Upper lobe of left lung (tissue), 6 donors: ENCODE data around the gene TMX1. TPM values are rescaled to one million over a fixed set of nuclear protein-coding genes. Genes with fewer than 3 reads are reported as not detected.

Experiments
- ATAC-seq, 2 donors: fragments of 200-7000 bp; cut with Tn5 transposase; one replicate each; pipeline ENCODE4 v1.9.1; 2022; ENCODE audit warnings: mild to moderate bottlenecking in 2 of 2, moderate library complexity in 2 of 2; ENCODE audit not compliant: low FRiP score in 2 of 2
- DNase-seq, 2 donors: peaks; one replicate each; pipeline ENCODE4 v3.0.0-alpha.2; 2019 to 2020
- H3K27ac ChIP-seq, 4 donors: fragments of 200-600 bp; sonication (generic); one replicate each; pipeline ENCODE4 v1.5.1; 2016 to 2019
- H3K27me3 ChIP-seq, 4 donors: fragments of 200-600 bp; sonication (generic); one replicate each; pipeline ENCODE4 v1.5.1; 2017 to 2019
- H3K36me3 ChIP-seq, 4 donors: fragments of 200-600 bp; sonication (generic); one replicate each; pipeline ENCODE4 v1.5.1; 2016 to 2019
- H3K4me1 ChIP-seq, 4 donors: fragments of 200-600 bp; sonication (generic); one replicate each; pipeline ENCODE4 v1.5.1; 2018 to 2019
- H3K4me3 ChIP-seq, 4 donors: fragments of 200-600 bp; sonication (generic); one replicate each; pipeline ENCODE4 v1.5.1; 2017 to 2019; ENCODE audit warnings: mild to moderate bottlenecking in 2 of 4, moderate library complexity in 1 of 4
- H3K9me3 ChIP-seq, 4 donors: fragments of 200-600 bp; sonication (generic); one replicate each; pipeline ENCODE4 v1.5.1; 2018 to 2019
- CTCF ChIP-seq, 6 experiments: fragments of 450-650 bp in 4 of 6; fragments of 200-600 bp in 2 of 6; sonication (generic) in 2 of 6; IDR thresholded peaks; one replicate each; pipeline ENCODE4 v1.5.1; 2016 to 2019; ENCODE audit warnings: antibody characterized with exemption in 6 of 6
- EP300 ChIP-seq, 4 donors: sonication (generic); formaldehyde crosslinking; IDR thresholded peaks; one replicate each; pipeline ENCODE4 v1.5.1; 2017; ENCODE audit warnings: antibody characterized with exemption in 4 of 4, control low read depth in 2 of 4
- POLR2A ChIP-seq, 4 donors: fragments of 450-650 bp; IDR thresholded peaks; one replicate each; pipeline ENCODE4 v1.5.1; 2016 to 2017; ENCODE audit warnings: antibody characterized with exemption in 4 of 4, mild to moderate bottlenecking in 2 of 4
- POLR2AphosphoS5 ChIP-seq, 2 donors: sonication (generic); formaldehyde crosslinking; IDR thresholded peaks; one replicate each; pipeline ENCODE4 v1.5.1; 2017; ENCODE audit warnings: antibody characterized with exemption in 2 of 2
- WGBS, 2 donors: methylation state at CpG; one replicate each; pipeline ENCODE4 v1.1.5; 2017 to 2018; 5-methylcytosine and 5-hydroxymethylcytosine counted together
- small RNA-seq, 4 donors: library from RNA; depleted of rRNA; stranded (forward); fragments of <200 nt; gene quantifications; one replicate each; pipeline ENCODE3, GENCODE V24; 2016
- total RNA-seq, 6 donors: library from RNA; depleted of rRNA in 4 of 6; stranded (reverse); fragments of >200 nt in 4 of 6; gene quantifications; one replicate each; pipeline versions ENCODE4 v1.1.0 to v1.2.1, GENCODE V29; 2016 to 2021
- donor health status: DM: no; HTN: no; CAD: no; lungs with moderate emphysema.
- donor health status: DM: no; HTN: yes; CAD: no; lungs with severe emphysema.

TMX1 gene
- total RNA-seq, 6 donors from 2014 or later = 9.7 to 34.3 (median 29.1) TPM

GRCh38 chr14:51302295-51303030 lies 62.4 kb downstream of the TMX1 start:
- H3K4me1 ChIP-seq = no peaks in the 10 kb centered on the region
- TF ChIP-seq POLR2AphosphoS5 (IDR thresholded peaks at IDR 0.05) (no peak), EP300 (IDR thresholded peaks at IDR 0.05) (no peak), POLR2A (IDR thresholded peaks at IDR 0.05) (no peak), CTCF (IDR thresholded peaks at IDR 0.05) (no peak)
- DNase-seq (no peak), ATAC-seq (peak in 1 of 2 donors; percentile 13)
- 87 to 90% methylated on average over 3 of the region's 3 CpGs for WGBS, 2 donors
- no peaks in the 10 kb centered on the region for H3K36me3 ChIP-seq
- H3K9me3 ChIP-seq = no peaks in the 10 kb centered on the region
- H3K27me3 ChIP-seq = no peaks in the 10 kb centered on the region
- no peak overlapping the region for H3K27ac ChIP-seq
- no peak overlapping the region for H3K4me3 ChIP-seq

- ATAC-seq (peak in 1 of 2 donors; percentile 17), DNase-seq (no peak)
- Histone ChIP-seq H3K9me3 (no peaks in the 10 kb centered on the region), H3K27ac (no peak overlapping the region), H3K27me3 (no peaks in the 10 kb centered on the region), H3K36me3 (no peaks in the 10 kb centered on the region), H3K4me1 (no peaks in the 10 kb centered on the region), H3K4me3 (no peak overlapping the region)
- 67 to 79% methylated on average over 5 of the region's 5 CpGs for WGBS, 2 donors
- no peak for TF ChIP-seq EP300 (IDR thresholded peaks at IDR 0.05)
- TF ChIP-seq POLR2AphosphoS5 (IDR thresholded peaks at IDR 0.05) = no peak
- TF ChIP-seq POLR2A (IDR thresholded peaks at IDR 0.05) = no peak
- TF ChIP-seq CTCF (IDR thresholded peaks at IDR 0.05) = no peak
Measured at GRCh38 chr14:51304438-51304837, 64.4 kb downstream of the TMX1 start.

- H3K4me3 ChIP-seq = no peak overlapping the region
- H3K9me3 ChIP-seq = no peaks in the 10 kb centered on the region
- H3K27ac ChIP-seq = no peak overlapping the region
- H3K4me1 ChIP-seq = no peaks in the 10 kb centered on the region
- H3K27me3 ChIP-seq = no peaks in the 10 kb centered on the region
- TF ChIP-seq CTCF (IDR thresholded peaks at IDR 0.05) (no peak), POLR2A (IDR thresholded peaks at IDR 0.05) (no peak), EP300 (IDR thresholded peaks at IDR 0.05) (no peak), POLR2AphosphoS5 (IDR thresholded peaks at IDR 0.05) (no peak)
- ATAC-seq (peak in 1 of 2 donors; percentile 89), DNase-seq (no peak)
- H3K36me3 ChIP-seq = no peaks in the 10 kb centered on the region
- WGBS, 2 donors = 64 to 69% methylated on average over 4 of the region's 4 CpGs
Measured at GRCh38 chr14:51304941-51305340, 64.9 kb downstream of the TMX1 start.

- no peaks in the 10 kb centered on the region for H3K27me3 ChIP-seq
- no peak for DNase-seq
- no peak overlapping the region for H3K4me3 ChIP-seq
- H3K27ac ChIP-seq = no peak overlapping the region
- H3K4me1 ChIP-seq = no peaks in the 10 kb centered on the region
- H3K36me3 ChIP-seq = no peaks in the 10 kb centered on the region
- no peak for TF ChIP-seq EP300 (IDR thresholded peaks at IDR 0.05)
- no peak for TF ChIP-seq CTCF (IDR thresholded peaks at IDR 0.05)
- no peak for TF ChIP-seq POLR2A (IDR thresholded peaks at IDR 0.05)
- no peak for TF ChIP-seq POLR2AphosphoS5 (IDR thresholded peaks at IDR 0.05)
- 82 to 95% methylated on average over 1 of the region's 1 CpG for WGBS, 2 donors
- H3K9me3 ChIP-seq = no peaks in the 10 kb centered on the region
- ATAC-seq = no peak
Measured at GRCh38 chr14:51305751-51306150, 65.7 kb downstream of the TMX1 start.

Small RNA genes within 50 kb of the gene (small RNA-seq; reads per million reads assigned to genes)
- gene RF00019 = 0 reads per million in 4 donors
- 0 reads per million in 4 donors for gene RF00156

Other genes starting within 250 kb of the TMX1 start
- gene TRIM9, start 145.1 kb upstream of the TMX1 start, total RNA-seq = 1 to 10 TPM in 2 of 6 donors, under 1 TPM in 4; 0.30 to 3.1 (median 0.78) TPM